Pulmonary artery endothelial cell (primary cell): ENCODE data around the gene HMGB1. TPM values are rescaled to one million over a fixed set of nuclear protein-coding genes. Genes with fewer than 3 reads are reported as not detected.

Experiments
- DNase-seq: peaks from one replicate; pipeline ENCODE4 v3.0.0-alpha.2; 2011; ENCODE audit warnings: low read depth, low spot score
- total RNA-seq: library from RNA; depleted of rRNA; stranded (reverse); fragments of >200 nt; gene quantifications from 2 replicates; pipeline ENCODE4 v1.2.3, GENCODE V29; 2014

Gene HMGB1
- total RNA-seq, 1 donor from 2014 or later: 453 TPM

- no peak for DNase-seq
These were observed 34.3 kb downstream of the HMGB1 start for GRCh38 chr13:30431269-30431940.

- DNase-seq: peak; percentile 52
These were observed 35.7 kb downstream of the HMGB1 start for GRCh38 chr13:30429721-30430694.

GRCh38 chr13:30429235-30429634 is 36.5 kb downstream of the HMGB1 start:
- no peak for DNase-seq

GRCh38 chr13:30423891-30424290 is 41.8 kb downstream of the HMGB1 start:
- DNase-seq: no peak

- DNase-seq: peak; percentile 36
These were observed 43.5 kb downstream of the HMGB1 start, which contains the start of gene UBE2L5 for GRCh38 chr13:30422054-30422839. Gene UBE2L5, plus strand, starts transcription at chr13:30422493. Its CDS starts 5,498 bp downstream, at chr13:30427991.

- peak; percentile 33 for DNase-seq
These were observed 44.4 kb downstream of the HMGB1 start for GRCh38 chr13:30421093-30422053.

GRCh38 chr13:30418717-30419459 is 46.8 kb downstream of the HMGB1 start:
- no peak for DNase-seq

- DNase-seq: no peak
These were observed 47.5 kb downstream of the HMGB1 start for GRCh38 chr13:30418075-30418716.

- no peak for DNase-seq
These were observed 49.3 kb downstream of the HMGB1 start for GRCh38 chr13:30416471-30416870.

- DNase-seq: no peak
These were observed 50.2 kb downstream of the HMGB1 start for GRCh38 chr13:30415430-30416030.

- no peak for DNase-seq
These were observed 51.9 kb downstream of the HMGB1 start for GRCh38 chr13:30413842-30414241.

GRCh38 chr13:30412346-30412745 is 53.4 kb downstream of the HMGB1 start:
- DNase-seq: no peak

- DNase-seq: no peak
These were observed 55.0 kb downstream of the HMGB1 start for GRCh38 chr13:30410705-30411125.

- DNase-seq: no peak
These were observed 55.6 kb downstream of the HMGB1 start for GRCh38 chr13:30409886-30410704.

GRCh38 chr13:30408319-30409101 is 57.2 kb downstream of the HMGB1 start:
- peak; percentile 67 for DNase-seq

GRCh38 chr13:30406779-30407416 is 58.8 kb downstream of the HMGB1 start:
- no peak for DNase-seq
